ENCODE results near the gene GRAMD2A. TPM values are rescaled to one million over a fixed set of nuclear protein-coding genes. Genes with fewer than 3 reads are reported as not detected.

GRAMD2A gene
- total RNA-seq, 4 donors from 2014 or later = 0.39 to 0.64 TPM; not detected in 2

GRCh38 chr15:72128359-72128758 is 69.2 kb downstream of the GRAMD2A start:
- Histone ChIP-seq H3K36me3 (no peaks in the 10 kb centered on the region), H3K9me3 (no peaks in the 10 kb centered on the region), H3K27ac (no peak overlapping the region), H3K4me3 (no peak overlapping the region), H3K4me1 (no peaks in the 10 kb centered on the region), H3K27me3 (no peaks in the 10 kb centered on the region)
- ATAC-seq = no peak
- no peak for TF ChIP-seq EP300 (IDR thresholded peaks at IDR 0.05)
- no peak for TF ChIP-seq CTCF (IDR thresholded peaks at IDR 0.05)
- no peak for TF ChIP-seq POLR2A (IDR thresholded peaks at IDR 0.05)
- no peak for TF ChIP-seq POLR2AphosphoS5 (IDR thresholded peaks at IDR 0.05)

GRCh38 chr15:72127724-72128322 is 69.8 kb downstream of the GRAMD2A start:
- Histone ChIP-seq H3K27ac (no peak overlapping the region), H3K27me3 (no peaks in the 10 kb centered on the region), H3K4me1 (no peaks in the 10 kb centered on the region), H3K36me3 (no peaks in the 10 kb centered on the region), H3K4me3 (no peak overlapping the region), H3K9me3 (no peaks in the 10 kb centered on the region)
- TF ChIP-seq POLR2AphosphoS5 (IDR thresholded peaks at IDR 0.05) = no peak
- WGBS, 2 donors (ENCODE audit: low coverage in 1 of 2) = 44 to 69% methylated on average over 2 of the region's 2 CpGs
- ATAC-seq = no peak

- H3K27ac ChIP-seq = no peak overlapping the region
- H3K4me1 ChIP-seq = peaks cover 0 to 3% (median 0%) of the 10 kb centered on the region in 3 donors
- no peaks in the 10 kb centered on the region for H3K36me3 ChIP-seq
- H3K27me3 ChIP-seq = no peaks in the 10 kb centered on the region
- TF ChIP-seq POLR2AphosphoS5 (IDR thresholded peaks at IDR 0.05) (no peak), POLR2A (IDR thresholded peaks at IDR 0.05) (no peak), EP300 (IDR thresholded peaks at IDR 0.05) (no peak), CTCF (IDR thresholded peaks at IDR 0.05) (no peak)
- H3K9me3 ChIP-seq = no peaks in the 10 kb centered on the region
- no peak overlapping the region for H3K4me3 ChIP-seq
- no peak for ATAC-seq
- 10 to 22% methylated on average over 1 of the region's 1 CpG for WGBS, 2 donors (ENCODE audit: low coverage in 1 of 2)
Measured at GRCh38 chr15:72124218-72124617, 73.4 kb downstream of the GRAMD2A start.

- peak within 1 kb of the TSS; percentile 64 to 97 (median 93) for H3K27ac ChIP-seq
- no peaks in the 10 kb centered on the region for H3K9me3 ChIP-seq
- H3K27me3 ChIP-seq = no peaks in the 10 kb centered on the region
- TF ChIP-seq CTCF (IDR thresholded peaks at IDR 0.05) (peak in 2 of 4 experiments; percentile 24 to 53), POLR2A (IDR thresholded peaks at IDR 0.05) (peak in 1 of 2 donors; percentile 32), POLR2AphosphoS5 (IDR thresholded peaks at IDR 0.05) (peak; percentile 76), EP300 (IDR thresholded peaks at IDR 0.05) (no peak)
- H3K4me1 ChIP-seq = peaks cover 0 to 43% (median 8%) of the 10 kb centered on the region in 3 donors
- peak within 1 kb of the TSS; percentile 50 to 72 for H3K4me3 ChIP-seq
- WGBS, 2 donors (ENCODE audit: low coverage in 1 of 2) = 0 to 3% methylated on average over 10 to 15 of the region's 69 CpGs
- peak; percentile 90 for ATAC-seq
- H3K36me3 ChIP-seq = no peaks in the 10 kb centered on the region
Measured at GRCh38 chr15:72118017-72118978, 79.3 kb downstream of the GRAMD2A start, which contains the start of the genes MYO9A and SENP8. Gene MYO9A, minus strand, starts transcription at chr15:72118150. Its CDS starts 71,587 bp downstream, at chr15:72046563. Gene SENP8, plus strand, starts transcription at chr15:72118403. Its CDS starts 21,221 bp downstream, at chr15:72139624.

GRCh38 chr15:72117486-72118016 is 80.0 kb downstream of the GRAMD2A start:
- H3K4me1 ChIP-seq = peaks cover 0 to 50% (median 11%) of the 10 kb centered on the region in 3 donors

More at GRCh38 chr15:72117486-72118016, 80.0 kb downstream of the GRAMD2A start:
- H3K9me3 ChIP-seq = no peaks in the 10 kb centered on the region
- H3K27me3 ChIP-seq = no peaks in the 10 kb centered on the region
- peak overlapping the region; percentile 50 to 72 for H3K4me3 ChIP-seq
- 0% methylated on average over 2 of the region's 59 CpGs; no CpG with 5 or more reads in 1 of the 2 donors for WGBS, 2 donors (ENCODE audit: low coverage in 1 of 2)
- peak overlapping the region; percentile 64 to 97 (median 93) for H3K27ac ChIP-seq
- peak; percentile 67 to 70 for TF ChIP-seq POLR2A (IDR thresholded peaks at IDR 0.05)
- no peak for TF ChIP-seq POLR2AphosphoS5 (IDR thresholded peaks at IDR 0.05)
- no peaks in the 10 kb centered on the region for H3K36me3 ChIP-seq
- peak; percentile 91 for ATAC-seq
